Progenitor cell of endocrine pancreas (in vitro differentiated cells): ENCODE measurements around the gene GOSR1. TPM values are rescaled to one million over a fixed set of nuclear protein-coding genes. Genes with fewer than 3 reads are reported as not detected.
A peak's percentile ranks its signal among the peaks of the same experiment; 100 is the strongest.
"Not testable (repeated sequence)": the region's sequence is repeated elsewhere in the genome, so short reads cannot be mapped to it uniquely, and the experiment has no call there.

Source experiments
- DNase-seq: peaks from one replicate; pipeline ENCODE4 v3.0.0; 2021; ENCODE audit warnings: low spot score; ENCODE audit not compliant: unreplicated experiment
- H3K27ac Mint-ChIP-seq: 2 replicates; pipeline ENCODE4 v1.8.0; 2021; ENCODE audit warnings: mild to moderate bottlenecking, moderate library complexity, mixed read lengths
- H3K27me3 Mint-ChIP-seq: 2 replicates; pipeline ENCODE4 v1.8.0; 2021; ENCODE audit warnings: mixed read lengths
- H3K36me3 Mint-ChIP-seq: 2 replicates; pipeline ENCODE4 v1.8.0; 2022; ENCODE audit warnings: mixed read lengths; ENCODE audit not compliant: insufficient read depth
- H3K4me1 Mint-ChIP-seq: 2 replicates; pipeline ENCODE4 v1.8.0; 2021; ENCODE audit warnings: low read depth, mixed read lengths
- H3K4me3 Mint-ChIP-seq: 2 replicates; pipeline ENCODE4 v1.8.0; 2021; ENCODE audit warnings: low read depth, mild to moderate bottlenecking, moderate library complexity, mixed read lengths
- H3K9me3 Mint-ChIP-seq: 2 replicates; pipeline ENCODE4 v1.8.0; 2021; ENCODE audit warnings: low read depth, mixed read lengths
- CTCF ChIP-seq: fragments of 200-600 bp; sonication (generic); IDR thresholded peaks from one replicate; pipeline ENCODE4 v1.5.0; 2021; ENCODE audit warnings: antibody characterized with exemption, mild to moderate bottlenecking; ENCODE audit not compliant: unreplicated experiment
- total RNA-seq: library from RNA; stranded (reverse); gene quantifications from 2 replicates; pipeline ENCODE4 v1.2.1, GENCODE V29; 2021

Gene GOSR1
- total RNA-seq, 1 donor from 2014 or later: 64.9 TPM

- Mint-ChIP-seq H3K4me3 (no peak overlapping the region), H3K36me3 (no peaks in the 10 kb centered on the region), H3K27me3 (peaks cover 10% of the 10 kb centered on the region), H3K27ac (no peak overlapping the region), H3K4me1 (peaks cover 3% of the 10 kb centered on the region), H3K9me3 (peaks cover 8% of the 10 kb centered on the region)
- no peak for DNase-seq
- TF ChIP-seq CTCF: no peak
Measured at GRCh38 chr17:30565073-30565935, 88.1 kb downstream of the GOSR1 start.

- not testable (repeated sequence) for H3K36me3 Mint-ChIP-seq, DNase-seq, H3K27me3 Mint-ChIP-seq, H3K4me1 Mint-ChIP-seq, H3K9me3 Mint-ChIP-seq, H3K4me3 Mint-ChIP-seq
- peak overlapping the region; percentile 74 for H3K27ac Mint-ChIP-seq
Measured at GRCh38 chr17:30566104-30566503, 88.9 kb downstream of the GOSR1 start.

- DNase-seq, H3K9me3 Mint-ChIP-seq, H3K4me3 Mint-ChIP-seq, H3K4me1 Mint-ChIP-seq, H3K36me3 Mint-ChIP-seq, H3K27me3 Mint-ChIP-seq: not testable (repeated sequence)
- H3K27ac Mint-ChIP-seq: peak overlapping the region; percentile 74
Measured at GRCh38 chr17:30566516-30567225, 89.5 kb downstream of the GOSR1 start.

DNA sequence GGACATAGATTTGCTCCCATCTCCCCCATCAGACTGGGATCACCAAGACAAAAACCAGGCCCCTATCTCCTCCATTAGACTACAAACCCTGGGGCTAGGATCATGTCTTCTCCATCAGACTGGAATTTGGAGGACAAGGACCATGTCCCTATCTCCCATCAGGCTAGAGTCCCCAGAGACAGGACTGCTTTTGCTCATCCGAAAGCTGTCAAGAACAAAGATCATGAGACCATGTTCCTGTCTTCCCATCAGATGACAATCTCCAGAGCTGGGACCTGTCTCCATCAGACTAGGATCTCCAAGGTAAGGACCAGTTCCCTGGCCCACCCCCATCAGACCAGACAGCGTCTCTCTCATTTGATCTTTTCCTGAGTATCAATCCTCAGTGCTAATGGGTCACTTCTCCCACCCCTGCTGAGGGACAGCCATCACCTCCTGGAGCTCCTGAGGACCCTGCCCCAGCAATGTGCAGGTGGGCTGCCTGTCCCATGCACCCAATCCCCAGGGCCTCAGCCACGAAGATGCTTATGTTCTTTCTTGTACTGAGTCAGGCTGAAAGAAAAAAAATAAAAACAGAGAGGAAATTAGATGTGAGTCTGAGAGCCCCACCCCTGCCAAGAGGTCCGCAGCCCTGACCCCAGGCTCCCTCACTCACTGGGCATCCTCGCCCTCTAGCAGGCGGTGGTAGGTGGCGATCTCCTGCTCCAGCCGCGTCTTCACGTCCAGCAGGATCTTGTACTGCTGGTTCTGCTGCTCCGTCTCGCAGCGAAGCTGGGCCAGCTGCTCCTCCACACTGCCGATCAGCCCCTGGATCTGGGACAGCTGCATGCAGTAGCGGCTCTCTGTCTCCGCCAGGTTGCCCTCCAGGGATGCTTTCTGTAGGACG is 90.3 kb downstream of the GOSR1 start:
- no peak for TF ChIP-seq CTCF
- Mint-ChIP-seq H3K27me3 (peaks cover 10% of the 10 kb centered on the region), H3K36me3 (no peaks in the 10 kb centered on the region), H3K4me3 (no peak overlapping the region), H3K9me3 (peaks cover 8% of the 10 kb centered on the region), H3K4me1 (peaks cover 3% of the 10 kb centered on the region), H3K27ac (no peak overlapping the region)
- DNase-seq: no peak

GRCh38 chr17:30568117-30568430 is 90.9 kb downstream of the GOSR1 start:
- H3K9me3 Mint-ChIP-seq: peaks cover 5% of the 10 kb centered on the region
- no peak overlapping the region for H3K4me3 Mint-ChIP-seq
- DNase-seq: no peak

DNA sequence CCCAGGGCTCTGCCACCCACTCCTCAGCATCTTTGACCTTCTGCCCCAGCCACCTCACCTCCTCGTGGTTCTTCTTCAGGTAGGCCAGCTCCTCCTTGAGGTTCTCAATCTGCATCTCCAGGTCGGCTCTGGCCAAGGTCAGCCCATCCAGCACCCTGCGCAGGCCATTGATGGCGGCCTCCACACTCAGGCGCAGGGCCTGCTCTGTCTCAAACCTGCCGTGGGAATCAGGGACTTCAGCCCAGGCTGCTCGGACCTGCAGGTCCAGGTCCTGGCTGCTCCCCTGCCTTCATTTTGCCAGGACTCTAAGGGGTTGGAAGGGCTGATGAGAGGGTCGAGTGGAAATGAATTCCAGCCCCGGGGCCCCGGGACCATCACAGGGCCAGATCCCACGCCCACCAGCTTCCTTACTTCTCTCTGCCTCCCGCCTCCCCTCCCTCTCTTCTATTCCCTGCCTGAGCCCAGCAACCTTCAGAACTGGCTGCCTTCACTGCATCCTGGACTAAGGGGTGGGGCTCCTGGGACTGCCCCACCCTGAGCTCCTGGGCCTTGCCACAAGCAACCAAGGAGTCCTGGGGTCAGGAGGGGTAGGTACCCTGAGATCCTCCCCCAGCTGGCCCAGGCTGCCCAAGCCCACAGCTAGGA is 92.4 kb downstream of the GOSR1 start:
- not testable (repeated sequence) for H3K4me1 Mint-ChIP-seq, H3K36me3 Mint-ChIP-seq, H3K4me3 Mint-ChIP-seq, DNase-seq, H3K9me3 Mint-ChIP-seq, H3K27ac Mint-ChIP-seq, H3K27me3 Mint-ChIP-seq

More at GRCh38 chr17:30568117-30568430, 90.9 kb downstream of the GOSR1 start:
- no peak overlapping the region for H3K27ac Mint-ChIP-seq
- TF ChIP-seq CTCF: no peak
- H3K36me3 Mint-ChIP-seq: no peaks in the 10 kb centered on the region
- peaks cover 10% of the 10 kb centered on the region for H3K27me3 Mint-ChIP-seq
- peaks cover 3% of the 10 kb centered on the region for H3K4me1 Mint-ChIP-seq
